Measurements from ENCODE around the gene SPIC.

DNA sequence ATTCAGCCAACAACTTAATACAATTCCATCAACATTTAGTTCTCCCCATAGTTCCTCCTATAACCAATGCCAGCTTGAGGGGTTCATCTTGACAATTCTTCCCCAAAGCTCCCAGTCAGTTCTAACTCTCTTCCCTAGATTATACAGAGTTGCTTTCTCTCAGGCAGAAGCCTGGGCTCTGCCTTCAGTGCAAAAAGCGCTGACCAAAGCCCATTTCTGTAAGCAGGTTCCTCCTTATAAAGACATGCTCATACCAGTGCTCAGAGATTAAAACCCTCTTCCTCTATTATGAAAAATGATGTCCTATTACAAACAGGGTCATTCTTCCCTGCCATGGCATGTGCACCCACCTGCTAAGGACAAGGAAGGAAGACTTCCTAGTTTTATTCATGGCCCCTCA lies 16.2 kb downstream of the SPIC start:
- TF ChIP-seq, protein P1, sequence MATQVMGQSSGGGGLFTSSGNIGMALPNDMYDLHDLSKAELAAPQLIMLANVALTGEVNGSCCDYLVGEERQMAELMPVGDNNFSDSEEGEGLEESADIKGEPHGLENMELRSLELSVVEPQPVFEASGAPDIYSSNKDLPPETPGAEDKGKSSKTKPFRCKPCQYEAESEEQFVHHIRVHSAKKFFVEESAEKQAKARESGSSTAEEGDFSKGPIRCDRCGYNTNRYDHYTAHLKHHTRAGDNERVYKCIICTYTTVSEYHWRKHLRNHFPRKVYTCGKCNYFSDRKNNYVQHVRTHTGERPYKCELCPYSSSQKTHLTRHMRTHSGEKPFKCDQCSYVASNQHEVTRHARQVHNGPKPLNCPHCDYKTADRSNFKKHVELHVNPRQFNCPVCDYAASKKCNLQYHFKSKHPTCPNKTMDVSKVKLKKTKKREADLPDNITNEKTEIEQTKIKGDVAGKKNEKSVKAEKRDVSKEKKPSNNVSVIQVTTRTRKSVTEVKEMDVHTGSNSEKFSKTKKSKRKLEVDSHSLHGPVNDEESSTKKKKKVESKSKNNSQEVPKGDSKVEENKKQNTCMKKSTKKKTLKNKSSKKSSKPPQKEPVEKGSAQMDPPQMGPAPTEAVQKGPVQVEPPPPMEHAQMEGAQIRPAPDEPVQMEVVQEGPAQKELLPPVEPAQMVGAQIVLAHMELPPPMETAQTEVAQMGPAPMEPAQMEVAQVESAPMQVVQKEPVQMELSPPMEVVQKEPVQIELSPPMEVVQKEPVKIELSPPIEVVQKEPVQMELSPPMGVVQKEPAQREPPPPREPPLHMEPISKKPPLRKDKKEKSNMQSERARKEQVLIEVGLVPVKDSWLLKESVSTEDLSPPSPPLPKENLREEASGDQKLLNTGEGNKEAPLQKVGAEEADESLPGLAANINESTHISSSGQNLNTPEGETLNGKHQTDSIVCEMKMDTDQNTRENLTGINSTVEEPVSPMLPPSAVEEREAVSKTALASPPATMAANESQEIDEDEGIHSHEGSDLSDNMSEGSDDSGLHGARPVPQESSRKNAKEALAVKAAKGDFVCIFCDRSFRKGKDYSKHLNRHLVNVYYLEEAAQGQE (IDR thresholded peaks at IDR 0.05; ENCODE audit: insufficient read depth in 1 of 2, low read depth in 2 of 2, low read length in 2 of 2), result no peak
- TF ChIP-seq POLR2AphosphoS5 (IDR thresholded peaks at IDR 0.05; ENCODE audit: low read depth, low read length), result no peak
- no peak for TF ChIP-seq FOXP2 (optimal IDR thresholded peaks at IDR 0.05; ENCODE audit: borderline replicate concordance, extremely low read depth, extremely low read length, insufficient read depth)
- TF ChIP-seq TAF1 (IDR thresholded peaks at IDR 0.05; ENCODE audit: borderline replicate concordance, insufficient read depth, low read length), result no peak
- TF ChIP-seq SIN3A (IDR thresholded peaks at IDR 0.05; ENCODE audit: borderline replicate concordance, insufficient read depth, low read length), result no peak
